Smooth muscle cell (in vitro differentiated cells): ENCODE measurements around the gene MSL2. TPM values are rescaled to one million over a fixed set of nuclear protein-coding genes. Genes with fewer than 3 reads are reported as not detected.
"Not testable (repeated sequence)": the region's sequence is repeated elsewhere in the genome, so short reads cannot be mapped to it uniquely, and the experiment has no call there.

Experiments used
- DNase-seq: peaks from one replicate; lab custom pipeline; 2025; ENCODE audit not compliant: unreplicated experiment; lab: John Stamatoyannopoulos, UW
- H2AFZ ChIP-seq: fragments of 200-600 bp; sonication (generic); 2 replicates; pipeline ENCODE4 v1.6.0; 2016; ENCODE audit warnings: antibody characterized with exemption, low read depth, mild to moderate bottlenecking
- H3F3A ChIP-seq: fragments of 200-600 bp; sonication (generic); 2 replicates; pipeline ENCODE4 v1.6.0; 2017; ENCODE audit warnings: antibody characterized with exemption, low read depth
- H3K27ac ChIP-seq: fragments of 200-600 bp; sonication (generic); 2 replicates; pipeline ENCODE4 v1.5.1; 2016; ENCODE audit warnings: low read depth, mild to moderate bottlenecking
- H3K27me3 ChIP-seq: fragments of 200-600 bp; sonication (generic); 2 replicates; pipeline ENCODE4 v1.6.1; 2016; ENCODE audit warnings: low read depth, mild to moderate bottlenecking
- H3K36me3 ChIP-seq: fragments of 200-600 bp; sonication (generic); 2 replicates; pipeline ENCODE4 v1.5.1; 2016; ENCODE audit warnings: low read depth
- H3K4me1 ChIP-seq: fragments of 200-600 bp; sonication (generic); 2 replicates; pipeline ENCODE4 v1.5.1; 2016; ENCODE audit warnings: low read depth
- H3K4me2 ChIP-seq: fragments of 200-600 bp; sonication (generic); 2 replicates; pipeline ENCODE4 v1.6.0; 2016; ENCODE audit warnings: mild to moderate bottlenecking
- H3K4me3 ChIP-seq: fragments of 200-600 bp; sonication (generic); 2 replicates; pipeline ENCODE4 v1.5.1; 2016; ENCODE audit warnings: mild to moderate bottlenecking
- H3K79me2 ChIP-seq: fragments of 200-600 bp; sonication (generic); 2 replicates; pipeline ENCODE4 v1.6.0; 2016; ENCODE audit warnings: low read depth, mild to moderate bottlenecking
- H3K9ac ChIP-seq: fragments of 200-600 bp; sonication (generic); 2 replicates; pipeline ENCODE4 v1.6.0; 2016; ENCODE audit warnings: low read depth
- H3K9me3 ChIP-seq: fragments of 200-600 bp; sonication (generic); replicated peaks from 2 replicates; pipeline ENCODE4 v1.5.1; 2016; ENCODE audit warnings: low read depth
- H4K20me1 ChIP-seq: fragments of 200-600 bp; sonication (generic); 2 replicates; pipeline ENCODE4 v1.6.0; 2016; ENCODE audit warnings: low read depth
- WGBS: methylation state at CpG from one replicate; pipeline ENCODE4 v1.1.7; 2016; ENCODE audit warnings: low lambda C conversion rate; 5-methylcytosine and 5-hydroxymethylcytosine counted together
- polyA plus RNA-seq: library from polyadenylated mRNA; unstranded; fragments of >200 nt; fragmentation: Nextera tagmentation; extraction: Ambion mirVana; gene quantifications from 2 replicates; pipeline ENCODE4 v1.2.1, GENCODE V29; 2016
- total RNA-seq: library from RNA; depleted of rRNA; stranded (reverse); fragments of >200 nt; gene quantifications from 2 replicates; pipeline ENCODE4 v1.2.3, GENCODE V29; 2014
- TF ChIP-seq, protein P1 (sequence below): fragments of 200-600 bp; sonication (generic); IDR thresholded peaks from 2 replicates; pipeline ENCODE4 v1.5.1; 2017; ENCODE audit warnings: borderline replicate concordance, mild to moderate bottlenecking, antibody characterized with exemption; ENCODE audit not compliant: insufficient read depth, poor library complexity, severe bottlenecking

The MSL2 gene
- total and polyA plus RNA-seq, 2 experiments from 2014 or later = 5.7 to 39.9 TPM

DNA sequence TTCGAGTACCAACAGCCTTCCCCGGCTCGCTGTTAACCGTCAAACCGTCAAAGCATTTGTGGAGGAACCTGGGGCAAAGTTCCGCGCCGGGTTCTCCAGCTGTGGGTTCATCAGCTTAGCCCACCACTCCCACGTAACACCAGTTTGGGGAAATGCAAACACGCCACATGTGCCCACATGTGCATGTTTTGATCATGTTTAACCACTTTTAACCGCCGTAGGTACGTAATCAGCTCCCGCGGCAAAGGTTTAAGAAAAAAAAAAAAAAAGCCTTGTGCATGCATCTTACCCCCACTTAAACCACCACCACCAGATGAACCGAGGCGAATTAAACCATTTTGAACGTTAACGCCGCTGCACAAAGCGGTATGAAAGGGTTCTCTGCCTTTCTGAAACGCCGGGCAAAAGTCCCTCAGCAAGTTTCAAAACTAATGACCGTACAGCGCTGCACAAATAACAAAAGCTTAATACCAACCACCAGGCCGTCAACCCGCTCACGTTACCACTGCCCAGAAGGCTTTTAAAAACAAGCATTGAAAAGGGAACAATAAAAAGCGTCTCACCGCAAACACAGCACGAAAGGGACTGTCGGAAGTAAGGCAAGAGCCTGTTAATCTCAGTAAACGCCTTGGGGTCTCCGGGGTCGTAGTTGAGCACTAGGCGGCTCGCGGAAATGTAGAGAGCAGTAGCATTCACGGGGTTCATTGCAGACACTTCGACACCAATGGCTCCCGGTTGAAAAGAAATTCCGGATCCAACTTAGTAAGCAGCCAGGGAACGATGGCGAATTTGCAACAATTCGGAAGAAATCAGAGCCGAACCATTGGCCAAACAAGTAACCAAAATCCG lies 1.5 kb downstream of the MSL2 start:
- DNase-seq = no peak
- WGBS = 1% methylated on average over 47 of the region's 47 CpGs
- Histone ChIP-seq H4K20me1 (peaks cover 58% of the 10 kb centered on the region), H3K79me2 (peaks cover 60% of the 10 kb centered on the region), H3K9ac (peak overlapping the region; percentile 99), H3K4me1 (peaks cover 37% of the 10 kb centered on the region), H2AFZ (peak overlapping the region; percentile 71), H3K27me3 (no peaks in the 10 kb centered on the region), H3F3A (peaks cover 20% of the 10 kb centered on the region), H3K9me3 (no peaks in the 10 kb centered on the region), H3K36me3 (no peaks in the 10 kb centered on the region), H3K4me3 (peak overlapping the region; percentile 97), H3K27ac (peak overlapping the region; percentile 99), H3K4me2 (peak overlapping the region; percentile 89)
- TF ChIP-seq, protein P1, sequence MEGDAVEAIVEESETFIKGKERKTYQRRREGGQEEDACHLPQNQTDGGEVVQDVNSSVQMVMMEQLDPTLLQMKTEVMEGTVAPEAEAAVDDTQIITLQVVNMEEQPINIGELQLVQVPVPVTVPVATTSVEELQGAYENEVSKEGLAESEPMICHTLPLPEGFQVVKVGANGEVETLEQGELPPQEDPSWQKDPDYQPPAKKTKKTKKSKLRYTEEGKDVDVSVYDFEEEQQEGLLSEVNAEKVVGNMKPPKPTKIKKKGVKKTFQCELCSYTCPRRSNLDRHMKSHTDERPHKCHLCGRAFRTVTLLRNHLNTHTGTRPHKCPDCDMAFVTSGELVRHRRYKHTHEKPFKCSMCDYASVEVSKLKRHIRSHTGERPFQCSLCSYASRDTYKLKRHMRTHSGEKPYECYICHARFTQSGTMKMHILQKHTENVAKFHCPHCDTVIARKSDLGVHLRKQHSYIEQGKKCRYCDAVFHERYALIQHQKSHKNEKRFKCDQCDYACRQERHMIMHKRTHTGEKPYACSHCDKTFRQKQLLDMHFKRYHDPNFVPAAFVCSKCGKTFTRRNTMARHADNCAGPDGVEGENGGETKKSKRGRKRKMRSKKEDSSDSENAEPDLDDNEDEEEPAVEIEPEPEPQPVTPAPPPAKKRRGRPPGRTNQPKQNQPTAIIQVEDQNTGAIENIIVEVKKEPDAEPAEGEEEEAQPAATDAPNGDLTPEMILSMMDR = no peak

DNA sequence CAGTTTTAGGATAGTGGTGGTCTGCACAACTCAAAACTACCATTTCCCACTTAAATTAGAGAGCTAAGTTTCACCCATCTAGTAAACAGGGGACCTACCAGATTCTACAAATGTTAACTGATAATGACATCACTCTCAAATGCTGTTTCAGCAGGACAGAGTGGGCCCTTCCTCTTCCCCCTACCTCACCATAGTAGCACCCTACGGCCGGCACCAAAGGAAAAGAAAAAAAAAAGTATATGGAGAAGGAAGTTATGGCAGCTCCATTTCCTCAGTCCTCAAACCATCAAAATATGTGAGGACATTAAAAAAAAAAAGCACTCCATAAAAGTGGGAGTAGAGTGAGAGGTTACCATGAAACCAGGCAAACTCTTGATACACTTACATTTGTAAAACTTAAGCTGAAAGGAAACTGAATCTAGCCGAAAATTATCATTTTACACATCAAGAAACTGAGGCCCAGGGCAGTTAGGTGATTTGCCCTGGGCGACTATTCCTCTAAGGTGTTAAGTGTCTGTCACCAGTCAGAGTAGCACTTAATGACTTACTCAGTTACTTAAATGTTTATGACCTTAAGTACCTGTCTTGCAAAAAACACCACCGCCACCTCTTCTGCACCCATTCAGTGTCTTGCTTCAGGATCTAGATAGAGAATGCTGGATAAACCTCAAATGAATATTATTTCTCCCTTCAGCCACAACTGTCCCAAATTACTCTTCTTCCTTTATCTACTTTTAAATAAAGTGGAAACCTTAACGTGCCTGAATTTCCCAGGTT lies 2.7 kb downstream of the MSL2 start:
- peaks cover 20% of the 10 kb centered on the region for H3F3A ChIP-seq
- peaks cover 71% of the 10 kb centered on the region for H3K79me2 ChIP-seq
- no peaks in the 10 kb centered on the region for H3K36me3 ChIP-seq
- peak overlapping the region; percentile 89 for H3K4me2 ChIP-seq
- no peak overlapping the region for H2AFZ ChIP-seq
- no peaks in the 10 kb centered on the region for H3K27me3 ChIP-seq
- no peak for DNase-seq
- peak overlapping the region; percentile 13 for H3K27ac ChIP-seq
- H3K4me1 ChIP-seq = peaks cover 37% of the 10 kb centered on the region
- WGBS = 5% methylated on average over 6 of the region's 6 CpGs
- TF ChIP-seq, protein P1 = no peak
- H3K4me3 ChIP-seq = peak overlapping the region; percentile 97
- H4K20me1 ChIP-seq = peaks cover 70% of the 10 kb centered on the region
- peak overlapping the region; percentile 99 for H3K9ac ChIP-seq
- no peaks in the 10 kb centered on the region for H3K9me3 ChIP-seq

DNA sequence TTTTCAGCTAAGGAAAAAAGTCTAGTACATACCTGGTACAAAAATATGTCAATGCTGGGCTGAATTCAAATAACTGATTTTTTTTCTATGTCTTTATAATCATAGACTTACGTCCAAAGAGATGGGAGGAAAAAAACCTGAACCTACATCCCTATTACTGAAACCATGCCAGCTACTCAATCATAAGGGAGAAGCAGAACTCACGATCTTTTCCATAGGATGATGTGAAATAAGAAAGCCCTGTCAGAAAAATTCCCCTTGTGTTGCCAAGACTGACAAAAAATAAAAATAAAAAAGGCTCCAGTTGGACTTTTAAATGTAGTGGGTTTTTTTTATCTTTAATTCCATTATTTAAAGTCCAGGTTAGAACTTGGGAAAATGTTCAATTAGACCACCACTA lies 3.3 kb downstream of the MSL2 start:
- Histone ChIP-seq H3K4me1 (peaks cover 36% of the 10 kb centered on the region), H3K4me3 (peak overlapping the region; percentile 97), H3K4me2 (peak overlapping the region; percentile 89), H3K79me2 (peaks cover 78% of the 10 kb centered on the region), H3K9ac (peak overlapping the region; percentile 99), H3K27me3 (no peaks in the 10 kb centered on the region), H4K20me1 (peaks cover 76% of the 10 kb centered on the region), H2AFZ (no peak overlapping the region), H3K27ac (peak overlapping the region; percentile 13), H3F3A (peaks cover 16% of the 10 kb centered on the region), H3K9me3 (no peaks in the 10 kb centered on the region), H3K36me3 (no peaks in the 10 kb centered on the region)
- no peak for DNase-seq
- TF ChIP-seq, protein P1 = no peak
- 37% methylated on average over 2 of the region's 2 CpGs for WGBS

DNA sequence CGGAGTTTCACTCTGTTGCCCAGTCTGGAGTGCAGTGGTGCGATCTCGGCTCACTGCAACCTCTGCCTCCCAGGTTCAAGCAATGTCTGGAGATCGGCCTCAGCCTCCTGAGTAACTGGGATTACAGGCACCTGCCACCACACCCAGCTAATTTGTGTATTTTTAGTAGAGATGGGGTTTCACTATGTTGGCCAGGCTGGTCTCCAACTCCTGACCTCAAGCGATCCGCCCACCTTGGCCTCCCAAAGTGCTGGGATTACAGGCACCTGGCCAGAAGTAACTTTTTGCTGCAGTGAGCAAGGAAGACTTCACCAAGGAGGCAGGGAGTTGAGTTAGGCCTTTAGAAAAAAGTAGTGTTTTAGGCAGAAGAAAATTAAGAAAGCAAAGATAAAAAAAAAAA lies 3.9 kb downstream of the MSL2 start:
- not testable (repeated sequence) for H2AFZ ChIP-seq, DNase-seq, H3K36me3 ChIP-seq, H3K27me3 ChIP-seq, H3K27ac ChIP-seq, H3K9ac ChIP-seq, H3K9me3 ChIP-seq
- Histone ChIP-seq H3K4me3 (peak overlapping the region; percentile 97), H4K20me1 (peaks cover 83% of the 10 kb centered on the region), H3F3A (peaks cover 10% of the 10 kb centered on the region), H3K79me2 (peaks cover 84% of the 10 kb centered on the region), H3K4me1 (peaks cover 30% of the 10 kb centered on the region), H3K4me2 (peak overlapping the region; percentile 89)
- 87% methylated on average over 6 of the region's 6 CpGs for WGBS
